Epithelial cell of umbilical artery (primary cell): ENCODE results near the gene AMIGO2. TPM values are rescaled to one million over a fixed set of nuclear protein-coding genes. Genes with fewer than 3 reads are reported as not detected.

Source experiments
- total RNA-seq: library from RNA; depleted of rRNA; stranded (reverse); fragments of >200 nt; gene quantifications from 2 replicates; pipeline ENCODE4 v1.2.3, GENCODE V29; 2014

AMIGO2 gene
- total RNA-seq = 5.8 TPM in 2 replicates

GRCh38 chr12:47079468-47079980, at the start of gene AMIGO2, which contains the start of gene PCED1B:
TSS of gene AMIGO2 (minus strand) at chr12:47079959. CDS start at chr12:47079002, 957 bp downstream.
TSS of gene PCED1B (plus strand) at chr12:47079621. CDS start at chr12:47235064, 155,443 bp downstream.

Other genes with a start within 250 kb of the AMIGO2 start
- gene PCED1B, start 338 bp downstream of the AMIGO2 start, total RNA-seq = 0.32 and 1.1 TPM in 2 replicates